Endodermal cell (in vitro differentiated cells): ENCODE measurements around the gene TTLL5. TPM values are rescaled to one million over a fixed set of nuclear protein-coding genes. Genes with fewer than 3 reads are reported as not detected.

Source experiments
- DNase-seq: peaks from one replicate; pipeline ENCODE4 v3.0.0-alpha.2; 2017
- H3K27ac ChIP-seq: 2 replicates; pipeline ENCODE4 v1.5.1; 2013; ENCODE audit warnings: mild to moderate bottlenecking, low read depth, low read length, moderate library complexity
- H3K27me3 ChIP-seq: 2 replicates; pipeline ENCODE4 v1.6.1; 2013; ENCODE audit warnings: mild to moderate bottlenecking, low read length, moderate library complexity; ENCODE audit not compliant: insufficient read depth, control insufficient read depth, poor library complexity, severe bottlenecking
- H3K36me3 ChIP-seq: 2 replicates; pipeline ENCODE4 v1.7.0; 2013; ENCODE audit warnings: mild to moderate bottlenecking, low read length, moderate library complexity; ENCODE audit not compliant: control insufficient read depth, insufficient read depth
- H3K4me1 ChIP-seq: one replicate; pipeline ENCODE4 v1.7.0; 2013; ENCODE audit warnings: low read length; ENCODE audit not compliant: control insufficient read depth, insufficient read depth
- H3K4me3 ChIP-seq: 2 replicates; pipeline ENCODE4 v1.5.1; 2013; ENCODE audit warnings: mild to moderate bottlenecking, low read length, moderate library complexity
- H3K9ac ChIP-seq: 2 replicates; pipeline ENCODE4 v1.6.1; 2013; ENCODE audit warnings: mild to moderate bottlenecking, low read length, moderate library complexity; ENCODE audit not compliant: poor library complexity, severe bottlenecking; ENCODE audit errors: extremely low read depth
- H3K9me3 ChIP-seq: 2 replicates; pipeline ENCODE4 v1.6.1; 2013; ENCODE audit warnings: mild to moderate bottlenecking, low read length, moderate library complexity; ENCODE audit not compliant: control insufficient read depth
- H3K27ac Mint-ChIP-seq: 2 replicates; pipeline ENCODE4 v1.8.0; 2020; ENCODE audit warnings: mixed read lengths
- H3K27me3 Mint-ChIP-seq: 2 replicates; pipeline ENCODE4 v1.8.0; 2021; ENCODE audit warnings: mild to moderate bottlenecking, mixed read lengths; ENCODE audit not compliant: insufficient read depth
- H3K36me3 Mint-ChIP-seq: 2 replicates; pipeline ENCODE4 v1.8.0; 2020; ENCODE audit warnings: low read depth, mixed read lengths
- H3K4me1 Mint-ChIP-seq: 2 replicates; pipeline ENCODE4 v1.8.0; 2020; ENCODE audit warnings: mixed read lengths
- H3K4me3 Mint-ChIP-seq: 2 replicates; pipeline ENCODE4 v1.8.0; 2020; ENCODE audit warnings: mild to moderate bottlenecking, moderate library complexity, mixed read lengths
- H3K9me3 Mint-ChIP-seq: 2 replicates; pipeline ENCODE4 v1.8.0; 2020; ENCODE audit warnings: mild to moderate bottlenecking, mixed read lengths
- CTCF ChIP-seq: fragments of 200-600 bp; sonication (generic); conservative IDR thresholded peaks from 2 replicates; pipeline ENCODE4 v1.5.0; 2021; ENCODE audit warnings: antibody characterized with exemption, mild to moderate bottlenecking
- WGBS, 2 experiments: methylation state at CpG; one replicate each; pipeline versions ENCODE4 v1.1.5 to v1.1.7; 2013; ENCODE audit warnings: missing lambda C conversion rate in 2 of 2, mixed read lengths in 1 of 2; ENCODE audit not compliant: insufficient coverage in 1 of 2, insufficient read length in 1 of 2; 5-methylcytosine and 5-hydroxymethylcytosine counted together
- total RNA-seq, 2 donors: library from RNA; stranded (reverse); fragmentation: NEBNext Ultra II Directional in 1 of 2; extraction: Animal tissue kit (Norgen Biotek cat#: 25700) in 1 of 2; gene quantifications; 2 replicates in 1 of 2; 3 replicates in 1 of 2; pipeline ENCODE4 v1.2.1, GENCODE V29; 2021

Gene TTLL5
- total RNA-seq, 2 donors from 2014 or later = 50.5 to 54.2 TPM

GRCh38 chr14:75961662-75962061 is 300.6 kb downstream of the TTLL5 start:
- no peaks in the 10 kb centered on the region for H3K36me3 ChIP-seq

GRCh38 chr14:75967866-75968265 is 306.8 kb downstream of the TTLL5 start:
- peaks cover 2% of the 10 kb centered on the region for H3K27me3 Mint-ChIP-seq
- H3K9ac ChIP-seq = no peak overlapping the region
- H3K27ac ChIP-seq = no peak overlapping the region
- H3K4me1 ChIP-seq = peaks cover 10% of the 10 kb centered on the region
- H3K27ac Mint-ChIP-seq = no peak overlapping the region
- H3K4me3 ChIP-seq = no peak overlapping the region
- no peaks in the 10 kb centered on the region for H3K9me3 ChIP-seq
- peak; percentile 20 for DNase-seq
- peaks cover 26% of the 10 kb centered on the region for H3K4me1 Mint-ChIP-seq
- no peaks in the 10 kb centered on the region for H3K36me3 ChIP-seq
- TF ChIP-seq CTCF = no peak
- peaks cover 6% of the 10 kb centered on the region for H3K36me3 Mint-ChIP-seq
- H3K9me3 Mint-ChIP-seq = no peaks in the 10 kb centered on the region
- H3K27me3 ChIP-seq = peaks cover 15% of the 10 kb centered on the region
- H3K4me3 Mint-ChIP-seq = no peak overlapping the region
- 94 to 100% methylated on average over 2 to 3 of the region's 3 CpGs for WGBS, 2 experiments

More at GRCh38 chr14:75961662-75962061, 300.6 kb downstream of the TTLL5 start:
- Histone ChIP-seq H3K9me3 (no peaks in the 10 kb centered on the region), H3K27ac (no peak overlapping the region), H3K9ac (no peak overlapping the region), H3K27me3 (peaks cover 11% of the 10 kb centered on the region), H3K4me1 (no peaks in the 10 kb centered on the region), H3K4me3 (no peak overlapping the region)
- DNase-seq = peak; percentile 22
- Mint-ChIP-seq H3K9me3 (no peaks in the 10 kb centered on the region), H3K36me3 (peaks cover 9% of the 10 kb centered on the region), H3K4me3 (no peak overlapping the region), H3K27ac (no peak overlapping the region), H3K27me3 (peaks cover 2% of the 10 kb centered on the region), H3K4me1 (no peaks in the 10 kb centered on the region)
- no peak for TF ChIP-seq CTCF
- 86 to 100% methylated on average over 1 to 3 of the region's 3 CpGs for WGBS, 2 experiments

- no peaks in the 10 kb centered on the region for H3K9me3 Mint-ChIP-seq
- peaks cover 2% of the 10 kb centered on the region for H3K27me3 Mint-ChIP-seq
- H3K27ac Mint-ChIP-seq = no peak overlapping the region
These were observed 307.4 kb downstream of the TTLL5 start for GRCh38 chr14:75968456-75968855.

More at GRCh38 chr14:75968456-75968855, 307.4 kb downstream of the TTLL5 start:
- 86% methylated on average over 4 of the region's 4 CpGs; no CpG with 5 or more reads in 1 of the 2 experiments for WGBS, 2 experiments
- no peak overlapping the region for H3K4me3 Mint-ChIP-seq
- no peak for DNase-seq
- TF ChIP-seq CTCF = no peak
- peaks cover 32% of the 10 kb centered on the region for H3K4me1 Mint-ChIP-seq
- Histone ChIP-seq H3K27me3 (peaks cover 15% of the 10 kb centered on the region), H3K4me3 (no peak overlapping the region), H3K36me3 (no peaks in the 10 kb centered on the region), H3K9ac (no peak overlapping the region), H3K9me3 (no peaks in the 10 kb centered on the region), H3K27ac (no peak overlapping the region), H3K4me1 (peaks cover 10% of the 10 kb centered on the region)
- H3K36me3 Mint-ChIP-seq = peaks cover 6% of the 10 kb centered on the region
